Endometrial microvascular endothelial cells (primary cell): ENCODE results near the gene SLX9. TPM values are rescaled to one million over a fixed set of nuclear protein-coding genes. Genes with fewer than 3 reads are reported as not detected.

ENCODE experiments used
- in situ Hi-C: cut with HindIII; loops from 2 replicates; pipeline ENCODE4 v1.10.0; 2017; ENCODE audit warnings: low sequenced_read_pairs, low pct_unique_long_range_greater_than_20kb; ENCODE audit errors: inconsistent ontology term
- total RNA-seq: library from RNA; depleted of rRNA; stranded (reverse); fragments of >200 nt; gene quantifications from one replicate; pipeline ENCODE4 v1.2.3, GENCODE V29; 2015; ENCODE audit errors: inconsistent ontology term

The SLX9 gene
- total RNA-seq, 1 donor from 2014 or later = 33.3 TPM

DNA sequence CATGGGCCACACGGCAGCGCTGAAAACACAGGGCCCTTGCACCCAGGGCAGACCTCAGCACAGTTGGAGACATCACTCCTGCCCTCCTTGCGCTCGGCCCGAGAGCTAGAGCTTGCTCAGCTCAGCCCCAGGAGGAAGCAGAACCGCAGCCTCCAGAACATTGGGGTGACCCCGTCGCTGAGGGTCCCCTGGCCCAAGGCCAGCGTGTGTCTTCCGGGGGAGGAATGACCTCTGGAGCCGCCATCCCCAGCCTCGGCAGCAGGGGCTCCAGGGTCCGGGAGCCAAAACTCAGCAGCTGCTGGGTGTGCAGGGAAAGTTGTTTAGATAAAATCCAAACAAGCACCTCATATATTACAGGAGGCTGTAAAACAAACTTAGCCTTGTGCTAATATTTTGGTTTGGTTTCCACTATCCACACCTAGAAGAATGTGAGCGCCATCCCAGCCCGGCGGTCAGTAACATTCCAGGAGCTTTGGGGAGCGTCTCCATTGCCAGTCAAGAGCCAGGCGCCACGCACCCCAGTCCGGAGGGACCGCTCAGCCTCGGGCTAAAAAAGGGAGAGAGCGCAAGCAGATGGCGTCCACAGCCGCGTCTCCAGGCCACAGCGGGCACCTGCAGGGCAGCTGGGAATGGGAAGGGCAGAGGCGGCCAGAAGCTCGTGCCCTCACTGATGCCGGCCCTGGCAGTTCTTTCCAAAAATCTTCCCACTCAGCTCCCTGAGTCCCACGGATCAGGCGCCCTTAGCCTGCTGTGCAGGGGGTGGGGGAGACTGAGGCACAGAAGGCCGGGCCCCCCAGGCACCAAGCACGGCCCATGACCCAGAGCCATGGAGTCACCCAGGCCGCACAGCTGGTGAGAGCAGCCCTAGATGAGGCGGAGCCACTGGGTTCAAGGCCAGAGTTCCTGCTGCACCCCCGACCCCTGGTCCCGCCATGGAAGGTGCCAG, 52.0 kb downstream of the SLX9 start:
- in situ Hi-C loops = no loop called here

- in situ Hi-C loops = no loop called here
Observed at GRCh38 chr21:44992608-44993031, 52.8 kb downstream of the SLX9 start.

DNA sequence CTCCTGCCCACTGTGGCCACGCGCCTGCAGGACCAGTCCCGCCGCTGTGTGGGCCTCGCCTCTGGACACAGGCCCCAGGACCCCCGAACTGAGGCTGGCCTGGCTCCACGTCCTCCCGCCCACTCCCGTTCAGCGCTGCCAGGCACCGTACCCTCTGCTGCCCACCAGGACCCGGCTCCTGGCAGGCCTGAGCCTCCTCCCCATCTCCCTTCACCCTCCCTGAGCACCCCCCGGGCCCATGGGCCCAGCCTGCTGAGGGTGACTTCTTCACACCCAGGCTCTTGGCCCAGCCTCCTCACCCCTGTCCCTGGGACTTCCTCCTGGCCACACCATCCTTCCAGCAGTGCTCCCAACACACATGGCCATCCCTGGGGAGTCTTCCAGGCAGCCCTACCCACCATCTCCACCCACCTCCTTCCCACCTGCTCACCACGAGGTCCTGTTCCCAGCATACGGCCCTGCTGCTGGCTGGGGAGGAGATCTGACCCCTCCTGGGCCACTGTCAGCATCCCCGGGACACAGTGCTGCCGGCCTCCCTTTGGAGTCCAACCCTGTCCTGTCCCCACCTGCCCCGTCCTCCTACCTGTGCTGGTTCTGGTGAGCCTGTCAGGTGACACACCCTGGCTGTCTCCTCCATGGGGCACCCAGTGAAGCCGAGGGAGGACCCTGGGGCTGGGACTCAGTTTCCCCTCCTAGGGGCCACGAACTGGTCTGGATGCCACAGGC, 53.7 kb downstream of the SLX9 start:
- in situ Hi-C loops = no loop called here

- in situ Hi-C loops = no loop called here
Observed at GRCh38 chr21:44994047-44994694, 54.3 kb downstream of the SLX9 start.

DNA sequence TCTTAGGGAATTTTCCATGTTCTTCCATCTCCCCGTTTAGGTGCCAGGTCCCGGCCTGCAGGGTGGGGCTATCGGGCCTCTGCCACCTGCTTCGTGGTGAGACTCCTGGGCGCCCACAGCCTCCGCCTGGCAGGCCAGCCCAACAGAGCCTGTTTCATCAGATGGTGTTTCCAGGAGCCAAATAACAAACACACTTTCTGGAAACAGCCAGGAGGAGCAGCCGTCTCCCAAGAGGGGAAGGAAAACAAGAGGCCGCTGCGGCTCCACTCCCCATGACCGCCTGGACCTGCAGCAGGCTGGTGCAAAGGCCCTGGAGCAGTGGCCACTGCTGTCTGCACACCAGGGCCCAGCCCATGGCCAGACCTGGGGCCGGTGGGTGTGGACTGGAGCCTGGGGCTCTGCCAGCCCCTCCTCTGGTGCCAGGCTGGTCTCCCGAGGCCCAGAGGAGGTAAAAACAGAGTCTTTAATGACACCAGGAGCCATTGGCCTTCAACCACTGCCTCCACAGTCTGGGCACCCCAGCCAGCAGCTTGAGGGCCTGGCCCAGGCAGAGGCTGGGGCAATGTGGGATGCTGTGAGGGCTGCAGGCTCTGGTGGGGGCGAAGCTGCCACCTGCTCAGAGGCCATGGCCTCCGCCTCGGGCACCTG, 55.0 kb downstream of the SLX9 start:
- in situ Hi-C loops = no loop called here

- in situ Hi-C loops = no loop called here
Observed at GRCh38 chr21:44995343-44995941, 55.6 kb downstream of the SLX9 start.

GRCh38 chr21:44996096-44996495, 56.3 kb downstream of the SLX9 start:
- in situ Hi-C loops = no loop called here

DNA sequence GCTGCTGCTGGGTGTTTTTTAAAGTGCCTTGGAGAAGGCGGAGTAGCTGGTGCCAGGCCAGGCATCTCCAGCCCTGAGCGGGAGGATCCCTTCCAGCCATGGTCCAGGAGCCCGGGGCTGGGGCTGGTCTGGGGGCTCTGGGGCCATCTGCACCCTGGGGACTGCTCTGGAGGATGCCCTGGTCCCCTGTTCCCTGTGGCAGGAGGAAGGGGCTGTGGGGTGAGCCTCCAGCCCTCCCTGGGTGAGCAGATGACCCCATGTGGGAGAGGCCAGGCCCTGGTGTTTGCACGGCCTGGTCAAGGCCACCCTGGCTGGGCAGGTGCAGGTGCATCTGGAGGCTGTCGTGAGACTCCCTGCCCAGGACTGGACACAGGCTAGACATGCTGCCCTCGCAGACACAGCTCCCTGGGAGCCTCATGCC, 56.7 kb downstream of the SLX9 start:
- in situ Hi-C loops = no loop called here

DNA sequence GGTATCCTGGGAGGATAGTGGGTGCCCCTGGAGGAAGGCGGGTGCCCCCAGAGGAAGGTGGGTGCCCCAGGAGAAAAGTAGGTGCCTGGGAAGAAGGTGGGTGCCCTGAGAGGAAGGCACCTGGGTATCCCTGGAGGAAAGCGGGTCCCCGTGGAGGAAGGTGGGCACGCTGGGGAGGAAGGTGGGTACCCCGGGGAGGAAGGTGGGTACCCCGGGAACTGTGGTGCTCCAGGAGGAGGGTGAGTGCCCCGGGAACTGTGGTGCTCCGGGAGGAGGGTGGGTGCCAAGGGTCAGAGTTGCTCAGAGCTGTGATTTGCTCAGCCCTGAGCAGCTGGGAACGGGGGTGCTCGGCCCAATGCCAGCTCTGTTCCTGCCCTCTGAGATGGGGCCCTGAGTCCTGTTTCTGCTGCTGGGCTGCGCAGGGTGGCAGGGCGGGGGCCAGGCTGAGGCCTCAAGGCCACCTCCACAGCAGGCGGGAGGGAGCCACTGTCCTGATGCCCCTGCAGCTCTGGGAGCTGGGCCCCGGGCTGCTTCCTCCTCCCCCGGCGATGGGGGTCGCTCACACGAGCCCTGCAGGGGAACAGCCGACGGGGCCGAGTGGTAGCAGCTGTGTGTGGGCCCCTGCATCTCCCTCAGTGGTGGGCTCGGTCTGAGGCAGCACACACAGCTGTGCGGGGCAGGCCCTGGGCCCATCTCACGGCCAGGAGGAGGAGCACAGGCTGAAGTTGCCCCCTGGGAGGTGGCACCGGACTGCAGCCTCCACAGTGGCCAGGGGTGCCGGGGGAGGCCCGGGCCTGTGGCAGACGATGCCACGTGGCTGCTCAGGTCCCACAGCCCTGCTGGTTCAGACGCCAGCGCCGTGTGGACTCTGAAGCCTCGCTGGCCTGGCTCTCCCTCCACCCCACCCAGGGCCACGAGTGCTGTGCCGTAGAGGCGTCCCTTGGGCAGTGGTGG, 57.4 kb downstream of the SLX9 start:
- in situ Hi-C loops = no loop called here

DNA sequence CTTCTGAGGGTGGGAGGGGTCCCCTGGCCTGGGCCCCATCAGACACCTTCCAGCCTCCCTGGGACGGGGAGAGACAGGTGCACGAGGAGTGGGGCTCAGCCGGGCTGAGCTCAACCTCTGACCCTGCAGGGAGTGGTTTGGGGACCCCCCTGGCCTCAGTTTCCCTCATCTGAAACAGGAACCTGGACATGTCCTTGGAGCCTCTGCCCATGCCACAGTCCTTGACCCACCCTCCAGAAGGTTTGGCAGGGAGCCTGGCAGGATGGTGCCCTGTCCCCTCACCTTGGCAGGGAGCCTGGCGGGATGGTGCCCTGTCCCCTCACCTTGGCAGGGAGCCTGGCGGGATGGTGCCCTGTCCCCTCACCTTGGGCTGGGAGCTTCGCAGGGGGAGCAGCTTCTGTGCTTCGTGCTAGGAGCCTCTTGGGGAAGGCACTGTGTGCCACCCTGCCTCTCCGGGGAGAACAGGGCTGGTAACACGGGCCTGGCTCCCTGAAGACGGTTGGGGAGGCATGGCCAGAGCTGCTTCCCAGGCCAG, 58.3 kb downstream of the SLX9 start:
- in situ Hi-C loops = no loop called here

- in situ Hi-C loops = no loop called here
Observed at GRCh38 chr21:44998621-44999427, 59.0 kb downstream of the SLX9 start.

- in situ Hi-C loops = no loop called here
Observed at GRCh38 chr21:44999428-44999971, 59.7 kb downstream of the SLX9 start.

DNA sequence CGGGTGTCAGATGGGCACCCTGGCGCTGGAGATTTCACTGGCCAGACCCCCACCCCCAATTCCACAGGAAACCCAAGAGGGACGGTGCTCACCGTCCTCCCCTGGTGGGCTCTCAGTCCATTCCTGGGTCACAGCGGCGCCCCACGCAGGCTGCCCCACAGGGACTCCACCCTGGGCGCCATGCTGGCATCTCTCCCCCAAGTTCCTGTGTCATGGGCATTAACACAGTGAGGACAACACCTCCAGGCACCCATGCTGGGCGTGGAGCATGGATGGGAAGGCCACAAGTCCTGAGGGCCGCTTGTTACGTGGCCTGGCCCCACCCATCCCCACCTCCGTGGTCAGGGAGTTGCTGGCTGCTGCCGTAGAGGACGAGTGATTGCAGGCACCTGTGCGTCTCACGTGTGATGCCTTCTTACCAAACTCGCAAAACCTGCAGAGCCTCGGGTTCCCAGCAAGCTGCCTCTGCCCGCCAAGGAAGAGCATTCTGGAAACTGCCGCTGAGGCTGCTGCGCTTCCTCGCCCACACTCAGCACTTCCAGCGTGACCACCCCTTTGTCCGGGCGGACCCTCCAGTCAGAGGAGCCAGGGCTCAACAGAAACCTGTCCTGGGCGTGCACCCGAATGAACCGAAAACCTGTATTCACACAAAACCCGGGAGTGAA, 60.3 kb downstream of the SLX9 start:
- in situ Hi-C loops = no loop called here

DNA sequence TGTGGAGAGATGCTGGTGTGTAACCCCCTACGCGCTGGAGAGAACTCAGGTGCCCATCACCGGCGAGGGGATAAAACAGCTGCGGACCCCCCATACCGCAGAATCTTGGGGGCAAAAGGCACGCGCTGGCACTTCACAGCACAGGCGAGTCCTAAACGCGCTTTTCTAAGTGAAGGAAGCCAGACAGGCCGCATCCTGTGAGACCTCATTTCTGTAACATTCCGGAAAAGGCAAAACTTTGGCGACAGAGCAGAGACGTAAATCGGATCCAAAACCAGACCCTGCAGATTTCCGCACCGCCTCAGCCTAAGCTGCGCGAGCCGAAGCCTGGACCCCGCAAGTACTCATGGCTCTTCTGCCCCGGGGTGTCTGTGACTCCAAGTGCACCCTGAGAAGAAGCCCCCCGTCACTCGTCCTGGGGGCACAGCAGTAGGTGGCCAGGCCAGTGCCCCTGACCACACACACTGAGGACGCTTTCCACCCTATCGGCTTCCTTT, 60.9 kb downstream of the SLX9 start:
- in situ Hi-C loops = no loop called here

- in situ Hi-C loops = no loop called here
Observed at GRCh38 chr21:45001134-45002095, 61.6 kb downstream of the SLX9 start.
